Endothelial cell of umbilical vein (primary cell): ENCODE measurements around the gene MACROD2. TPM values are rescaled to one million over a fixed set of nuclear protein-coding genes. Genes with fewer than 3 reads are reported as not detected.

Experiments
- BruUV-seq: library from RNA; stranded (reverse); fragments of 400-500 nt; replicated peaks from 2 replicates; lab custom pipeline; 2021; lab: Mats Ljungman, UMichigan
- CTCF ChIA-PET: fragments of 300-600, 350-600 bp; sonication (Branson Sonifier 250); formaldehyde crosslinking; loops from one replicate; lab custom pipeline; 2021; ENCODE audit warnings: antibody characterized with exemption, inconsistent platforms; lab: Charles Lee
- POLR2A ChIA-PET: fragments of 300-600, 350-600 bp; sonication (Branson Sonifier 250); formaldehyde crosslinking; loops from one replicate; lab custom pipeline; 2021; ENCODE audit warnings: antibody characterized with exemption, inconsistent platforms; lab: Charles Lee
- DNase-seq: peaks from one replicate; pipeline ENCODE4 v3.0.0-alpha.2; 2011; ENCODE audit warnings: low read depth, low spot score
- FAIRE-seq: peaks from 2 replicates; lab custom pipeline; 2011; peaks lifted over from hg19 to GRCh38; lab: Jason Lieb, UNC
- H2AFZ ChIP-seq: 2 replicates; pipeline ENCODE4 v1.6.0; 2012; ENCODE audit warnings: low read depth, low read length, control low read depth, inconsistent platforms
- H3K27ac ChIP-seq: 2 replicates; pipeline ENCODE4 v1.5.1; 2011; ENCODE audit warnings: low read depth, mild to moderate bottlenecking, control low read depth, low read length, moderate library complexity; ENCODE audit not compliant: insufficient read depth
- H3K27me3 ChIP-seq, 2 experiments: 2 replicates each; pipeline versions ENCODE4 v1.6.0 to v1.6.1; 2011; ENCODE audit warnings: low read length in 2 of 2, mixed read lengths in 1 of 2; ENCODE audit not compliant: control insufficient read depth in 2 of 2, insufficient read depth in 2 of 2
- H3K36me3 ChIP-seq, 2 experiments: 2 replicates in 1 of 2; 3 replicates in 1 of 2; pipeline ENCODE4 v1.5.1; 2011; ENCODE audit warnings: low read length in 2 of 2, mild to moderate bottlenecking in 1 of 2, moderate library complexity in 1 of 2; ENCODE audit not compliant: control insufficient read depth in 2 of 2, insufficient read depth in 2 of 2; ENCODE audit errors: extremely low read depth in 1 of 2
- H3K4me1 ChIP-seq: 3 replicates; pipeline ENCODE4 v1.5.1; 2011; ENCODE audit warnings: mild to moderate bottlenecking, low read length; ENCODE audit not compliant: control insufficient read depth, insufficient read depth; ENCODE audit errors: extremely low read depth
- H3K4me2 ChIP-seq: 2 replicates; pipeline ENCODE4 v1.6.1; 2011; ENCODE audit warnings: low read length, control low read depth, mixed read lengths; ENCODE audit not compliant: insufficient read depth
- H3K4me3 ChIP-seq, 3 experiments: fragments of 200-600 bp in 1 of 3; sonication (generic), shearing (Covaris generic) in 1 of 3; replicated peaks in 1 of 3; 2 replicates each; pipeline ENCODE4 v1.5.1; 2011 to 2016; ENCODE audit warnings: control low read depth in 3 of 3, low read length in 3 of 3, mild to moderate bottlenecking in 2 of 3, inconsistent platforms in 1 of 3, low read depth in 1 of 3, moderate library complexity in 1 of 3; ENCODE audit not compliant: insufficient read depth in 1 of 3
- H3K79me2 ChIP-seq: 2 replicates; pipeline ENCODE4 v1.6.0; 2012; ENCODE audit warnings: low read length, inconsistent platforms; ENCODE audit not compliant: control insufficient read depth, insufficient read depth
- H3K9ac ChIP-seq: replicated peaks from 2 replicates; pipeline ENCODE3; 2011; ENCODE audit warnings: low read length, control low read depth; ENCODE audit not compliant: insufficient read depth; ENCODE audit errors: extremely low read depth
- H3K9me1 ChIP-seq: replicated peaks from 3 replicates; pipeline ENCODE4 v1.6.0; 2011; ENCODE audit warnings: mild to moderate bottlenecking, low read length; ENCODE audit not compliant: control insufficient read depth, insufficient read depth; ENCODE audit errors: extremely low read depth
- H3K9me3 ChIP-seq: replicated peaks from 2 replicates; pipeline ENCODE4 v1.5.1; 2012; ENCODE audit warnings: low read length, inconsistent platforms; ENCODE audit not compliant: control insufficient read depth, insufficient read depth
- H4K20me1 ChIP-seq: replicated peaks from 2 replicates; pipeline ENCODE3; 2011; ENCODE audit warnings: mild to moderate bottlenecking, low read length; ENCODE audit not compliant: control insufficient read depth, insufficient read depth; ENCODE audit errors: extremely low read depth
- EZH2 ChIP-seq: IDR thresholded peaks from 2 replicates; pipeline ENCODE4 v1.6.1; 2012; ENCODE audit warnings: borderline replicate concordance, low read depth, mild to moderate bottlenecking, moderate library complexity, low read length, inconsistent platforms; ENCODE audit not compliant: severe bottlenecking
- FOS ChIP-seq: IDR thresholded peaks from 2 replicates; pipeline ENCODE4 v1.6.1; 2011; ENCODE audit warnings: mild to moderate bottlenecking, low read length, moderate library complexity, borderline replicate concordance; ENCODE audit not compliant: insufficient read depth
- GATA2 ChIP-seq: IDR thresholded peaks from 2 replicates; pipeline ENCODE4 v1.7.0; 2011; ENCODE audit warnings: low read depth, mild to moderate bottlenecking, moderate library complexity, mixed read lengths, low read length; ENCODE audit not compliant: insufficient read length, insufficient read depth
- JUN ChIP-seq: IDR thresholded peaks from 2 replicates; pipeline ENCODE4 v1.6.1; 2011; ENCODE audit warnings: borderline replicate concordance, low read depth; ENCODE audit not compliant: insufficient read length, insufficient read depth
- MAX ChIP-seq: IDR thresholded peaks from 2 replicates; pipeline ENCODE4 v1.6.1; 2011; ENCODE audit not compliant: insufficient read depth, insufficient read length
- MYC ChIP-seq: IDR thresholded peaks from one replicate; pipeline ENCODE4 v1.6.1; 2011; ENCODE audit warnings: mild to moderate bottlenecking, low read depth, low read length
- POLR2A ChIP-seq: IDR thresholded peaks from 2 replicates; pipeline ENCODE4 v1.6.1; 2012; ENCODE audit warnings: low read depth, mild to moderate bottlenecking, control low read depth, low read length
- POLR2AphosphoS5 ChIP-seq: IDR thresholded peaks from 2 replicates; pipeline ENCODE4 v1.6.1; 2012; ENCODE audit warnings: low read depth, mild to moderate bottlenecking, control low read depth, low read length, moderate library complexity; ENCODE audit not compliant: insufficient read depth
- dilution Hi-C: fragments of 300-500 bp; cut with MboI; formaldehyde crosslinking; loops from one replicate; pipeline ENCODE4 v1.15.0; 2019; ENCODE audit warnings: low sequenced_read_pairs; ENCODE audit not compliant: extremely low pct_ligation_motif_present
- intact Hi-C: fragments of 100-400 bp; cut with micrococcal nuclease; formaldehyde crosslinking; loops from one replicate; pipeline ENCODE4 v1.10.0; 2022
- polyA plus RNA-seq, 4 experiments: library from polyadenylated mRNA; depleted of rRNA in 3 of 4; stranded (reverse) in 3 of 4; unstranded in 1 of 4; fragments of >200 nt; gene quantifications; 2 replicates each; pipeline versions ENCODE4 v1.2.1 to v1.2.3, GENCODE V29; 2011 to 2012; ENCODE audit warnings: missing spikeins in 1 of 4
- total RNA-seq: library from RNA; stranded (reverse); gene quantifications from 2 replicates; pipeline ENCODE4 v1.2.3, GENCODE V29; 2021
- TF ChIP-seq, protein P1 (sequence below), 2 donors: IDR thresholded peaks; 1 replicate in 1 of 2; 2 replicates in 1 of 2; pipeline ENCODE4 v1.5.1; 2011; ENCODE audit warnings: low read length in 2 of 2, mild to moderate bottlenecking in 2 of 2, moderate library complexity in 2 of 2, control low read depth in 1 of 2, inconsistent platforms in 1 of 2, low read depth in 1 of 2; ENCODE audit not compliant: insufficient read depth in 1 of 2; ENCODE audit errors: extremely low read depth in 1 of 2

Gene MACROD2
- total and polyA plus RNA-seq, 2 donors (not counting 3 experiments of a cell fraction or from before 2014, with no cell fraction given): 0.11 to 0.73 TPM

DNA sequence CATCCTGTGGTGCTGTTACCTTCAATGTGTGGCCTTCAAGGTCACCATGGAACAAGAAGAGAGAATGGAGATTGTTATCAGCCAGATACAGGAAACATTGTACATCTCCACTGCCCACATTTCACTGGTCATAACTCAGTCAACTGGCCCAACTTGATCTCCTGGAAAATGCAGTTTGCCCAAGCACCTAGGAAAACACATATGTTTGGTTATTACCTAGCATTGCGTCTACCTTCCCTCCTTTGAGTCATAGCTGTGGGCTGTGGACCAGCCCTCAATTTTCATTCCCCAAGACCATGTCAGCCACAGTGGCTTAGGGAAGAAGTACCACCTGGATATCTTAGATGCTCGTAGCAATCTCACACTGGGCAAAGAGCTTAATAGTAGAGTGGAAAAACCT is 2064.5 kb downstream of the MACROD2 start:
- H2AFZ ChIP-seq: no peak overlapping the region
- no peak overlapping the region for H3K4me3 ChIP-seq
- no peaks in the 10 kb centered on the region for H3K9me1 ChIP-seq
- H3K4me1 ChIP-seq: no peaks in the 10 kb centered on the region
- no peak overlapping the region for H3K4me2 ChIP-seq
- dilution Hi-C loops: no loop called here
- H3K79me2 ChIP-seq: no peaks in the 10 kb centered on the region
- intact Hi-C loops: no loop called here
- TF ChIP-seq EZH2 (no peak), FOS (no peak), MYC (no peak), GATA2 (no peak), POLR2A (no peak), POLR2AphosphoS5 (no peak), MAX (no peak), JUN (no peak)
- TF ChIP-seq, protein P1, sequence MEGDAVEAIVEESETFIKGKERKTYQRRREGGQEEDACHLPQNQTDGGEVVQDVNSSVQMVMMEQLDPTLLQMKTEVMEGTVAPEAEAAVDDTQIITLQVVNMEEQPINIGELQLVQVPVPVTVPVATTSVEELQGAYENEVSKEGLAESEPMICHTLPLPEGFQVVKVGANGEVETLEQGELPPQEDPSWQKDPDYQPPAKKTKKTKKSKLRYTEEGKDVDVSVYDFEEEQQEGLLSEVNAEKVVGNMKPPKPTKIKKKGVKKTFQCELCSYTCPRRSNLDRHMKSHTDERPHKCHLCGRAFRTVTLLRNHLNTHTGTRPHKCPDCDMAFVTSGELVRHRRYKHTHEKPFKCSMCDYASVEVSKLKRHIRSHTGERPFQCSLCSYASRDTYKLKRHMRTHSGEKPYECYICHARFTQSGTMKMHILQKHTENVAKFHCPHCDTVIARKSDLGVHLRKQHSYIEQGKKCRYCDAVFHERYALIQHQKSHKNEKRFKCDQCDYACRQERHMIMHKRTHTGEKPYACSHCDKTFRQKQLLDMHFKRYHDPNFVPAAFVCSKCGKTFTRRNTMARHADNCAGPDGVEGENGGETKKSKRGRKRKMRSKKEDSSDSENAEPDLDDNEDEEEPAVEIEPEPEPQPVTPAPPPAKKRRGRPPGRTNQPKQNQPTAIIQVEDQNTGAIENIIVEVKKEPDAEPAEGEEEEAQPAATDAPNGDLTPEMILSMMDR (IDR thresholded peaks at IDR 0.05; ENCODE audit: extremely low read depth in 1 of 2, insufficient read depth in 1 of 2, low read depth in 1 of 2, low read length in 2 of 2): no peak
- H3K9ac ChIP-seq: no peak overlapping the region
- no TSS peak for BruUV-seq
- no peaks in the 10 kb centered on the region for H4K20me1 ChIP-seq
- POLR2A ChIA-PET: no interaction called here
- H3K36me3 ChIP-seq: no peaks in the 10 kb centered on the region
- CTCF ChIA-PET: no interaction called here
- H3K27ac ChIP-seq: no peak overlapping the region
- DNase-seq (no peak), FAIRE-seq (no peak)
- H3K27me3 ChIP-seq: no peaks in the 10 kb centered on the region
- H3K9me3 ChIP-seq: peaks cover 2% of the 10 kb centered on the region
